ENCODE data around the gene ECPAS.

GRCh38 chr9:111352545-111352944, 131.6 kb downstream of the ECPAS start:
- TF ChIP-seq REST (IDR thresholded peaks at IDR 0.05; ENCODE audit: insufficient read depth in 1 of 2, low read depth in 2 of 2, low read length in 2 of 2) = no peak
- no peak for TF ChIP-seq POLR2AphosphoS5 (IDR thresholded peaks at IDR 0.05; ENCODE audit: low read depth, low read length)
- no peak for TF ChIP-seq FOXP2 (optimal IDR thresholded peaks at IDR 0.05; ENCODE audit: borderline replicate concordance, extremely low read depth, extremely low read length, insufficient read depth)
